ENCODE results near the gene FOXN3.

- TF ChIP-seq CTCF (IDR thresholded peaks at IDR 0.05) (no peak), POLR2A (IDR thresholded peaks at IDR 0.05) (no peak)
Observed at GRCh38 chr14:89387922-89388685, 28.9 kb downstream of the FOXN3 start.
